ENCODE measurements around the gene PRKCE.

PRKCE gene

DNA sequence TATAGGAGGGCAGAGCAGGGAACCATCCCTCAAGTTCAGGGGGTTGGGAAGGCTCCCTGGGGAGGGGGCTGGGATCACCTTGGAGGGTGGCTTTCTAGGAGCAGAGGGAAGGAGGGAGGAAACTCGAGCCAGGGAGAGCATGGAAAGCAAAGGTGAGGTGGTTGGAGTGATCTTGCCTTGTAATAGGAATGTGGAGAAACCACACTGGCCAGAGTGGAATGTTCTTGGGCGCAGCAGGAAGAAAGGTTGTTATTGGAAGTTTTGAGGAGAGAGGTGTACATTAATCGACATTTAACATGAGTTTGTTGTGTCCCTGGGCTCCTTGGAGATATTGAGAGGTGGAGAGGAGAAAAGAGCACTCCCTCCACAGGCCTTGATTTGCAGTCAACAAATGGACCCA is 272.2 kb downstream of the PRKCE start:
- no peak for FAIRE-seq
- no peak for DNase-seq (ENCODE audit: insufficient read length, low spot score)
- TF ChIP-seq, protein P1, sequence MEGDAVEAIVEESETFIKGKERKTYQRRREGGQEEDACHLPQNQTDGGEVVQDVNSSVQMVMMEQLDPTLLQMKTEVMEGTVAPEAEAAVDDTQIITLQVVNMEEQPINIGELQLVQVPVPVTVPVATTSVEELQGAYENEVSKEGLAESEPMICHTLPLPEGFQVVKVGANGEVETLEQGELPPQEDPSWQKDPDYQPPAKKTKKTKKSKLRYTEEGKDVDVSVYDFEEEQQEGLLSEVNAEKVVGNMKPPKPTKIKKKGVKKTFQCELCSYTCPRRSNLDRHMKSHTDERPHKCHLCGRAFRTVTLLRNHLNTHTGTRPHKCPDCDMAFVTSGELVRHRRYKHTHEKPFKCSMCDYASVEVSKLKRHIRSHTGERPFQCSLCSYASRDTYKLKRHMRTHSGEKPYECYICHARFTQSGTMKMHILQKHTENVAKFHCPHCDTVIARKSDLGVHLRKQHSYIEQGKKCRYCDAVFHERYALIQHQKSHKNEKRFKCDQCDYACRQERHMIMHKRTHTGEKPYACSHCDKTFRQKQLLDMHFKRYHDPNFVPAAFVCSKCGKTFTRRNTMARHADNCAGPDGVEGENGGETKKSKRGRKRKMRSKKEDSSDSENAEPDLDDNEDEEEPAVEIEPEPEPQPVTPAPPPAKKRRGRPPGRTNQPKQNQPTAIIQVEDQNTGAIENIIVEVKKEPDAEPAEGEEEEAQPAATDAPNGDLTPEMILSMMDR (IDR thresholded peaks at IDR 0.05; ENCODE audit: insufficient read depth, missing control alignments), result no peak

DNA sequence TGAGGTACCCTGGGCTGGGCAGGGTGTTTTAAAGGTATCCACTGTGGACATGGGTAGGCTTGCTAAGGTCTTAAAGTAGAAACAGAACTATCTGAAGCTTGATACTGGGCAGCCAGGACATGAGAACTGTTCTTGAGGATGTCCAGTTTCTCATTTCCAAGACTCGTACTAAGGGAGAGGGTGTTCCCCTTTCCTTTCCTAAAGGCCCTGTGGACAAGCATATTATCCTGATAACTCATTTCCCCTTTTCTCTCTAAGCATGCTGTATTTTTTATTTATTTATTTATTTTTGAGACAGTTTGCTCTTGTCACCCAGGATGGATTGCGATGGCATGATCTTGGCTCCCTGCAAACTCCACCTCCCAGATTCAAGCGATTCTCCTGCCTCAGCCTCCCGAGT is 273.6 kb downstream of the PRKCE start:
- TF ChIP-seq, protein P1 (IDR thresholded peaks at IDR 0.05; ENCODE audit: insufficient read depth, missing control alignments), result no peak
- no peak for FAIRE-seq
- DNase-seq (ENCODE audit: insufficient read length, low spot score), result no peak

DNA sequence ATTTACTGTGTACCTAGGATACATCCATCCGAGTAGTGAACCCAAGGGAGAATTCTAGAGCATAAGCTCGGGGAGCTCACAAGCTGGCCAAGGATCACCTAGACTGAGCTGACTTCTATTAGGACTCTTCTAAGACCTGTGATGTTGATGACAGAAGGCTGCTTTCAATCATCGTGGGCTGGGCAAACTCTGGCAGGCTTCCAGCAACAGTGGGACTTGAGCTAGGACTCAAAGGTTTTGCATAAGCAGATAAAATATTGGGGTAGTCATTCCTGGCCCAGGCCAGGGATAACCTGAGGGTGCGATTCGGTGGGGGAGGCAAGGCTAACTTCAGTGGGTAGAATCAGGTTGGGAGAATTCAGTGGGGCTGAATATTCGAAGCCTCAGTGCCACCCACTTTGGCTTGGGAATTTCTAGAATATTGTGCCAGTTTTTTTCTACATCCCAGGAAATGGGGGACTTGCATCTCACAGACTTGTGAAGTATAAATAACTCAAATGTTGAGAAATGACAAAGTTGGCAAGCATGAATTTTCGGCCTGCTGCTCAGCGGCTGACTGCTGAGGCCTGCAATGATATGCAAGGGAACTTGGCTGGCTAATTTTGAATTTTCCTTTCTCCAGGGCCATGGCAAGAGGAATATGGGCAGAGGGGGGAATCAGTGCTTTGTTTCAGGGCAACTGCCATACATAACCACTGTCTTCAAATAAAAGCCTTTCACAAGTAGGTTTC is 274.3 kb downstream of the PRKCE start:
- DNase-seq (ENCODE audit: insufficient read length, low spot score) (no peak), FAIRE-seq (no peak)
- TF ChIP-seq, protein P1 (IDR thresholded peaks at IDR 0.05; ENCODE audit: insufficient read depth, missing control alignments), result no peak

DNA sequence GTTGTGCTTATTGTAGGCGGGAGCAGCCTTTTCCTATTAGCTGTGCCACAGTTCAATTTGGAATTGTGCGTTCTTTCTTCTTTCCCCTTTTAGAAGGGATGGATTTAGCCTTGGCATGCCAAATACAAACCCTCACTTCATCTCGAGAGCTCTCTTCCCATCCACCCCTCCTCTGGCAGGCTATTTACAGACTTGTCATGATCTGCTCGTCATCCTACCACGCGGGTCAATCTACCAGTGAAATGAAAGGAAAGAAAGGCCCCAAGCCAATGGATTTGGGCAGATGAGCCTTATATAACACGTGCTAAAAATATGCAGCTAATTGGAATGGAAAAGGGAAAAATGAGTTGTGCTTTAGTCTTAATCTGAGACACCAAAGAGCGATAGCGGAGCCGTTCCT is 277.5 kb downstream of the PRKCE start:
- no peak for FAIRE-seq
- TF ChIP-seq, protein P1 (IDR thresholded peaks at IDR 0.05; ENCODE audit: insufficient read depth, missing control alignments), result no peak
- DNase-seq (ENCODE audit: insufficient read length, low spot score), result no peak

DNA sequence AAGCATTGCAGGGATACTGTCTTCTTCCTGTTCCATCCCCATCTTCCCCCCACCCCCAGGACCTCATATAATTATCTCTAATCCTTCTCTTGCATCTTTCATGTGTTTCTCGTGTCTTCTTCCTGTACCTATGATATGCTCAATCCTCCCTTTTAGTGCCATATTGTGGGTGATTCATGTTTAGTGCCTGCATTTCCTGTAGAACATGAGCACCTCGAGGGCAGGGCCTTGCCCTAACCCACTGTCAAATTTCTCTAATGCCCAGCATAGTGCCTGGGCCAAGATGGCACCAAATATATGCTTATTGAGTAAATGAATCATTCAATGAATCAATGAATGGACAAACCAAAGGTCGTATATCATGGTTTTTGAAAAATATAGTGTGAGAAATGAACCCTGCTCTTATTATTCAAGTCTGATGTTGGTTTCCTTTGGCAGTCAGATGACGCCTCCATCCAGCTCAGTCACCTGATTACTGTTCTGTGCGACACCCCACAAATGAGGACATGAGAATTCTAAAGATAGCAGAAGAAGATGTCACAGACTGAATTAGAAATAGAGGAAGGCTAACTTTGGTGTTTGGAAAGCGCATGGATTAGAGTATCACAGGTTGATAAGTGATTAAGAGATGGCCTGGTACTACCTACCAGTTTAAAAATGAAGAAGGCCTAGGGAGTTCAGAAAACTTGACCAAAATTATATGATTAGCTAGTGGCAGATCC is 278.4 kb downstream of the PRKCE start:
- TF ChIP-seq, protein P1 (IDR thresholded peaks at IDR 0.05; ENCODE audit: insufficient read depth, missing control alignments), result no peak
- FAIRE-seq (no peak), DNase-seq (ENCODE audit: insufficient read length, low spot score) (no peak)

DNA sequence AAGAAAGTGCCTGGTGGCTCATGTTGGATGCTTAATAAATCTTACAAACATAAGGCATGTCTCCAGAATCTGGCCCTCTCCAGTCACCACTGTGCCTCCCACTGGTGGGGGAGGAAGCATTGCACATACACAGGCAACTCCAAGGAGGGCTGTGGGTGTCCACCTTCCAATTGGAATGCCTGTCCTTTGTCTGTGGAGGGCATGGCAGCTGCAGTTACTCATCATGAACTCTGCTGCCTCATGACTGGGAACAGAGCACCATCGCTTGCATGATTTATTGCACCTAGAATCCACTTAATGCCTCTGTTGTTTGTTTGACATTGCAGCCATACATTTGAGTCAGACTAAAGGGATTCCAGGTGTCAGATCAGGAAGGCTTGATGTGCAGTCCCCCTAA is 278.9 kb downstream of the PRKCE start:
- FAIRE-seq (no peak), DNase-seq (ENCODE audit: insufficient read length, low spot score) (no peak)
- TF ChIP-seq, protein P1 (IDR thresholded peaks at IDR 0.05; ENCODE audit: insufficient read depth, missing control alignments), result no peak

Measured in D721Med (cell line).